ENCODE measurements around the gene FXYD2.
"Not testable (repeated sequence)": the region's sequence is repeated elsewhere in the genome, so short reads cannot be mapped to it uniquely, and the experiment has no call there.

Gene FXYD2

DNA sequence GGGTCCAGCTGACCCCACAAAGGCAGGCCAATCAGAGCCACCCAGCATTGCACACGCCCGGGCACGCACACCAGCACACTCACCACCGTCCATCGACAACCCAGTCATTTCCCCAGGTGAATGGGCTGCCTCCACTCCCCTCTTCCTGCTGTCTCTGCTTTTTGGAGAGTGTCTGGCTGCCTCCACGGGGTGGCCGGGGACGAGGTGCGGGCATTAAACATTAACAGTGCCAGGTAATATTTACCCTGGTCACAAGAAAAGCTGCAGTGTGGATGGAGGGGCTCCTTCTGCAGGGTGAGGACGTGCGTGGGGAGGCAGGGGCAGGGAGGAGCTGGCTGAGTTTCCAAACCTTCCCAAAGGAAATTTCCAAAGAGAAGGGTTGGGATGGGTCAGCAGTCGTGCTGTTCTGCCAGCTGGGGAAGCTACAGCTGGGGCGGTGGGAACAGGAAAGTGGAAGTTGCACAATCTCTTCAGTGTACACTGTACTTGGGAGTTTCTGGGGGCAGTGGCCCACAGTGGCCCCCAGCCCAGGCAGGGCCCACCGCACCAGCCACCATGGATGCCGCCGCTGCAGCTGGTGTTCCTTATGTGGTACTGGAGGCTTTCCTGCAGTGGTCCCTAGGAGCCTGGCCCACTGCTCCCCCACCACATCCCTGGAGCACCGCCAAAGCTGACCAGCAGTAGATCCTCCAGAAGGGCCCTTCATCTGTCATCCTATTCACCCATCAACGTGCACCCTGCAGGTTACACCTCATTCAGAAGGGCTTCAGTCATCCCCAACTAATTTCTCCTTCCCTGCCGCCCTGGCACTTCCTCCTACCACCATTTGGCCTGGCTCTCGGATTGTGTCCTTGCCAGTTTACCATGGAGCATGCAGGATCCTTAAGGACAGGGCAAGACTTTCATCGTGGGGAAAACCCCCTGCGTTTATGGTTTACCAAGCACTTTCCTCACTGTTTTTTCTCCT is at the start of gene FXYD2:
TSS of gene FXYD2 (minus strand) at position 174 of the 967 bp plus-strand sequence. CDS start at position 108, 66 bp downstream.
- no peak for DNase-seq (ENCODE audit: low spot score)

DNA sequence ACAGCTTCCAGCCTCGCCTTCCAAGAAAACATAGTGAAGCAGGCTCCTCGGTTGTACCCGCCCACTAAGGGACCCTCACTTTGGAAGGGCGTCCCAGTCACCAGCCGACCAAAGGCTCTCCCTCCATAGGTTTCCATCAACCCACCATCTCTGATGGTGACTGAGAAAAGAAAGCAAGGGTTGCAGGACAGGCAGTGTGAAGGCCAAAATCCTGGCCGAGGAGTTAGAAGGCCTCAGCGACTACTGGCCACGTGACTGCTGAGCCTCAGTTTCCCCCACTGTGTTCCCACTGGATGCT is 49.2 kb upstream of the FXYD2 start:
- no peak for DNase-seq (ENCODE audit: low spot score)

DNA sequence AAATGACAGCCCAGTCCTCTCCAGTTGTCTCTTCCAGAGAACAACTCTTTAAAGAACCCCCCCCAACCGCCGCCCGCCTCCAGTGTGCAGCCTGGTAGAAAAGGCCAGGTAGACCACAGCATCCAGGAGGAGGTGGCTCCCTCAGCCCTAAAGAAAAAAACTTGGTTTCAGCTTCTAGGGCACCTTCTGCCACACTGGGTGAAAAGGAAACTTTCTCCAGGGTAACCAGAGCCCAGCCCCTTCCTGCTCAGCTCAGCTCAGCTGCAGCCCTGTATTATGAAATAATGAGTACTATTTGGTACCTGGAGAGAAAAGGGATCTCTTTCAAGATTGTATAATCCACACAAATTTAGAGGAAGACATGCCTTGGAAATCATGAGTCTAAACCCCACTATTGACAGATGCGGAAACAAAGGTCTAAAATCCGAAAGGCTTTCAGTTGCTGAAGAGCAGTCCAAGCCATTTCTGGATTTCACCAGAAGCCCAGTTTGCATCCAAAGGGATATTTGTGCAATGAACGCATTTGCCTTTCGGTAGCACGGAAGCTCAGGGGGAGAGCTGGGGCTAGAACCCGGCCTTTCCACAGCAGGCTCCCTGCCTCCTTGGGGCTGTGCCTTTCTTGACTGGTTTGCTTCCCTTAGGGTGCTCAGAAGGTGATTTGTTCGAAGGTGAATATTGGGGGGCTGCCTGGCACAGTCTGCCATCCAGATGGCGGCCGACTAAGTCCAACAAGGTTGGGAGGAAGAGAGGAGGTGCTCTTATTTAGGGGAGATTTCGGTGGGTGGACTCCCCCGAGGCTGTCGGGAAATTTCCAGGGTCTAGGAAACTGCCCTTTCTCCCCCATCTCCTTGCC is 48.7 kb upstream of the FXYD2 start:
- no peak for DNase-seq (ENCODE audit: low spot score)

DNA sequence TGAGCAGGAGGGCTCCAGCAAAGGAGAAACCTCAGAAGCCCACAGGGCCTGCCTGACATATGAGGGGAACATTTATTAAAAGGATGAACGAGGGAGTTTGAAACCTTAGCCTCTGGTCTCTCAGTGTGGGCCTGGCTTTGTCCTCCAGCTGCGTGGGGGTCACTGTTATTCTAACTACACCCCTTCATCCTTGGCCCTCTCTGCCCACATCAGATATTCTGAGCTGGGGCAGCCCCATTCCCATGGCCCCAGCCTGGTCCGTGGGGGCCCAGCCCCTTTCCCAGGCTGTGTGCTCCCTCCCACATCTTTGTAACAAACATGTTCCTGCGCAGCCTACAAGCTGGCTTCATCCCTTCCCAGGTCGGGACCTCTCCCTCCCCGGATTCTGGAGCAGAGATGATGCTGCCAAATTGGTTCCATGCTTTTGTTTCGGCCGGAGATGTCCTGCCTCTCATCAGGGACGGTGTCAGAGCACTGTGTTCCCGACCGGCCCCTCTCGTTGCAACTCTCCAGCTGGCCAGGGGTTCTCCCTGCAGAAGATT is 47.9 kb upstream of the FXYD2 start:
- DNase-seq (ENCODE audit: low spot score) = no peak

DNA sequence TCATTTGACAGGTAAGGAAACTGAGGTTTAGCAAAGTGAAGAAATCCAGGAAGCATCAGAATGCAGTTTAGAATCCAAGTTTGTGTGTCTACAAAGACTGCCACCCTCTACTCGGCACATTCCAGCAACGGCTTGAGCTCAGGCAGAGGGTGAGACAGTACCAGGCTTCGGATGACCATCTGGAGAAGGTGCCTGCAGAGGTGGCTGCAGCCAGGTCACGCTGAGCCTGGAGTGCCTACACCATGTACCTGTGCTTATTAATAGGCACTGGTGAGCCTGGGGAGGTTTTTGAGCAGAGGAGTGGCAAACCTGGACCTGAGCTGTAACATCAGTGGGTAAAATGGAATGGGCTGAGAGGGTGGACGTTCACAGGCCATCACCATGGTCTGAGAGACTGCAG is 47.2 kb upstream of the FXYD2 start:
- DNase-seq (ENCODE audit: low spot score) = no peak

DNA sequence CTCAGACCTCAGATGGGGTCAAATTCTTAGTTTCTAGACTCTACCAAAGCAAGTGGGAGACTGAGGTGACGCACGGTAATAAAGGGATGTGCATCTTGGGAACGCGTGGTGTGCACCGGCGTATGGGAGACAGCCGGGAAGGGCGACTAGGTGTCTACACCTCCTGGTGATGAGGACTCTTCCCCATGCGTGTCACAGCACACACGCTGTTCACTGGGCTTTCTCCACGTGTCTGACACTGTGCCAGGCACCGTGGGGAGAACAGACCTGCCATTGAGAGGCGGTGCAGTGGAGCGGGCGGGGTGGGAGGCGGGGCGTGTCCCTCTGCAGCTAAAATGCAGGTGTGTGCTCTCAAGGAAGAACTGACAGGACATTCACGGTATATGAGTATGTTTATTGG is 46.6 kb upstream of the FXYD2 start:
- DNase-seq (ENCODE audit: low spot score) = no peak

DNA sequence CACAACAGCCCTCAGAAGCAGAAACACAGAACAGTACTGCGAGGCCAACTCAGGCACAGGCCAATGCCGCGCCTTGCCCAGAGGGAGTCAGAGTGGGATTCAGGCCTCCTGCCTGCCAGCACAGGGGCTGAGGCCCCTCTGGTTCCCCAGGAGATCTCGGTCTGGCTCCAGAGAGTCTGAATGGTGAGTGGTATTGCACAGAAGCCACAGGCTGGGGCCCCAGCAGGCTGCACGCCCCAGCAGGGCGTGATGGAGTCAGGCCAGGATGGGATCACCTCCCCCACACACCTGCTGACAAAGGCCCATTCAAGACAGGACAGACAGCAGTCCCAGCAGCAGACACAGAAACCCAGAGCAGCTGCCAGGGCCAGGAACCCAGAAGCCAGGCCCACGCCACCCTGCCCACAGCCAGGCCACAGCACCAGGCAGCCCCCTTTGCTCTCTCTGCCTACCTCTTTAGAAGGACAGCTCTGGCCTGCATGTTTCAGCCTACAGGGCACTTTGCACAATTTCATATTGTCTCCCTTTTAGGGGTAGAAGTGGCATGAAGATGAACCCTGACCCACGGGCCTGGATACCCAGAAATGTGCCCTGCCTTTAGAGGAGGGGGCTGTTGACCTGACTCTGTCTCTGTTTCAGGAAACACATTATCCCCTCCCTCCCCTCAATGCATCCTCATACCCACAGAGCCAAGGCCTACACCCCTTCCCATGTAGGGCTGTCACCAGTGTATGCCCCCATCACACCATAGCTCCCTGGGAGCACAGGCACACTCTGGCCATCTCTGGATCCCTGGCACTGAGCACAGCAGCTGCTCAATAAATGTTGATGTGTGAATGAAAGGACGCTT is 45.8 kb upstream of the FXYD2 start:
- no peak for DNase-seq (ENCODE audit: low spot score)

DNA sequence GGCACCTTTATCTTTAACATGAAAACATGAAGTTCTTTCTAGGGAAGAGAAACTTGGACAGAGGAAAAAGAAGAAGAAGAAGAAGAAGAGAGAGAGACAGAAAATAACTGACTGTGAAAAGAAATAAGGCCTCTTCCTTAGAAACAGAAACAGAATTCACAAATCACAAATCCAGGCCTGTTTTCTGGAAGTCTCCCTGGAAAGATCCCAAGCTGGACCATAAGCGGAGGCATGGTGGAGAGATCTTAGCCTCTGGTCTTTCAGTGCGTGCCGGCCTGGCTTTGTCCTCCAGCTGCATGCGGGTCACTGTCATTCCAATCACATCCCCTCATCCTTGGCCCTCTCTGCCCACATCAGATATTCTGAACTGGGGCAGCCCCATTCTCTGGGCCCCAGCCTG is 45.1 kb upstream of the FXYD2 start:
- no peak for DNase-seq (ENCODE audit: low spot score)

DNA sequence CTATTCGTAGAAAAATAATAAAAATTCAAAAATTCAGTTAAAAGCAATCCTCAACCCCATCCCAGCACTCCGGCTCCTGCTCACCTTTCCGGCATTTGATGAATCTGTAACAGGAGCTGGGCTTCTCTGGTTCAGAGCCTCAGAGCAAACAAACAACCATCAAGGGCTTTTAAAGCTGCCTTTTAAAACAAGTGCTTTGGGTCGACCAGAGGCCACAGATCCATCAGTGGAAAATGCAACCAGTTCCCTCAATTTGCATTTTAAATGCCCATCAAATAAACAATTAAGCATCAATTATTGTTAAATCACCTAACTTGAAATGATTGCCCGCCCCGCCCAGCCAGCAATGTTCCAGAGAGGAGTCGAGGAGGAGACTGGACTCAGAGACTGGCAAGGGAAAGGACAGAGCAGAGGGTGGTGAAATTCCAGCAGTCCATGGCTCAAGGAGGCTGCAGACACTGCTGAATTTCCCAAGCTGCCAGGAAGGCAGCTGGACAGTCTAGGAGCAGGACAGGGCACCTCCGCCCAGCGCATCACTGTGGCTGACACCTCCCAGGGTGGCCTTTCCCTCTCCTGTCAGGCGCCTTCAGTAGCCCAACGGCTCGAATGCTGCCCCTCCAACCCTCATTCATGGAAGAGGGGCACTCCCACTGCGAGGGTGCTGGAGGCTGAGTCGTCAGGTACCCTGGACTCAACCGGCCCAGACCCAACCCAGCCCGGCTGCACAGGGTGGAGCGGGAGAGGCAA is 44.4 kb upstream of the FXYD2 start:
- DNase-seq (ENCODE audit: low spot score) = no peak

DNA sequence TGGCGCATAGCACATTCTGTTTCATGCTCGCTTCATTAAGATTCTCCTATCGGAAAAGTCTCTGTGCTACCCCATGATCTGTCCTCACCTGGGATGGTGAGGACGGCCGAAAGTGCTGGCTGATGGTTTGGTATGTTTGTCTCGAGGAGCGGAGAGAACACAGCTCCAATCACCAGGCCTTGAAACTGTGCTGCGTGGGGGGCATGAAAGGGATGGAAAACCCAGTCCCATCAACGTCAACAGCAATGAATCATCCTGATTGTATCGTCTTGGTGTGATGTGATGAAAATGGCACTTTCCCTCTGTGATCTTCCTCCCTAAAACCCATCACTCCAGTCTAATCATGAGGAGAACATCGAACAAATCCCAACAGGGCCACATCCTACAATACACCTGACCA is 43.5 kb upstream of the FXYD2 start:
- no peak for DNase-seq (ENCODE audit: low spot score)

DNA sequence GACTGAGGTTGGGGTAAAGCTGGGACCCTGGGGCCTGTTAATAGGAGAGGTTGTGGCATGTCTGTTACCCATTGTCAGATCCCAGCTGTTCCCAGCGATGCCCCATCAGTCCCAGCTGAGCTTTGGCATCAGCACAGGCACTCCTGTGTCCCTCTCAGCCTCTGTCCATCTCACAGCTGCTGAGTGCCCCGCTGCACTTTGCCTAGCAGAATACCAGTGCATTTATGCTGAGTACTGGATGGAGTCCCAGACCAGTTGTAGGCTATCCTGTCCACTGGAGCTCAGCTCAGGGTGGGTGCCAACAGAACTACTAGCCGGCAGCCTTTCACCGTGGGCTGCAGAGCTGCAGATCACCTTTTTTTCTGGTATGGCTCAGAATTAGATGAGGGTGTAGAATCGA is 42.0 kb upstream of the FXYD2 start:
- DNase-seq (ENCODE audit: low spot score) = no peak

DNA sequence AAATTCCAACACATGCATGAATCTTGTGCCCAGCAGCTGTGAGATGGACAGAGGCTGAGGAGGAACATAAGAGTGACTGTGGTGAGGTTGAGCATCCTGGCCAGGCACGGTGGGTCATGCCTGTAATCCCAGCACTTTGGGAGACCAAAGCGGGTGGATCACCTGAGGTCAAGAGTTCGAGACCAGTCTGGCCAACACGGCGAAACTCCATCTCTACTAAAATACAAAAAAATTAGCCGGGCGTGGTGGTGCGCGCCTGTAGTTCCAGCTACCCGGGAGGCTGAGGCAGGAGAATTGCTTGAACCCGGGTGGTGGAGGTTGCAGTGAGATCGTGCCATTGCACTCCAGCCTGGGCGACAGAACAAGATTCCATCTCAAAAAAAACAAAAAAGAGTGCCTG is 41.0 kb upstream of the FXYD2 start:
- DNase-seq (ENCODE audit: low spot score) = not testable (repeated sequence)

DNA sequence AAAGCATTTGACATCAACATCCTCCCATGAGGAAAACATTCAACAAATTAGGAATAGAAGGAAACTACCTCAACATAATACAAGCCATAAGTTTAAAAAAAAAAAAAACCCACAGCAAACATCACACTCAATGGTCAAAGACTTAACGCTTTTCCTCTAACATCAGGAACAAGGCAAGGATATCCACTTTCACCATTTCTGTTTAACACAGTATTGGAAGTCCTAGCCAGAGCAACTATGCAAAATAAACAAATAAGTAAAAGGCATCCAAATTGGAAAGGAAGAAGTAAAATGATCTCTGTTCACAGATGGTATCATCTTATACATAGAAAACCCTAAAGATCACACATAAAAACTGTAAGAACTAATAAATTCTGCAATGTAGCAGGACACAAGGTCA is 38.8 kb upstream of the FXYD2 start:
- DNase-seq (ENCODE audit: low spot score) = no peak

DNA sequence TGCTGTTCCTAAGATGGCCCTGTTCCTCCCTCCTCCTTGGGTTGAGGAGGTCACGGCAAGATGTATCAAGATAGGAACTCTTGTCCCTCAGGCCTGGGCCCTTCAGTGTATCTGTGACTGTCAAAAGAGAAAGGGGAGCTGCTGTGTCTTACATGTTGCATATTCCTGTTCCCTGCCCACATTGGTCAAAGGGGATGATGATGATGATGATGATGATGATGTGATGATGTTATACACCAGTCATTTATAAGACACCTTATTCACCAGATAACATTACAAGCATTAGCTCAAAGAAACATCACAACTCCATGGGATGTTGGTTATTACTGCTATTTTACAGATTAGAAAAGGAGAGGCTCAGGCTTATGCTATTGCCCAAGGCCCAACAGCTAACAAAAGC is 38.2 kb upstream of the FXYD2 start:
- no peak for DNase-seq (ENCODE audit: low spot score)

DNA sequence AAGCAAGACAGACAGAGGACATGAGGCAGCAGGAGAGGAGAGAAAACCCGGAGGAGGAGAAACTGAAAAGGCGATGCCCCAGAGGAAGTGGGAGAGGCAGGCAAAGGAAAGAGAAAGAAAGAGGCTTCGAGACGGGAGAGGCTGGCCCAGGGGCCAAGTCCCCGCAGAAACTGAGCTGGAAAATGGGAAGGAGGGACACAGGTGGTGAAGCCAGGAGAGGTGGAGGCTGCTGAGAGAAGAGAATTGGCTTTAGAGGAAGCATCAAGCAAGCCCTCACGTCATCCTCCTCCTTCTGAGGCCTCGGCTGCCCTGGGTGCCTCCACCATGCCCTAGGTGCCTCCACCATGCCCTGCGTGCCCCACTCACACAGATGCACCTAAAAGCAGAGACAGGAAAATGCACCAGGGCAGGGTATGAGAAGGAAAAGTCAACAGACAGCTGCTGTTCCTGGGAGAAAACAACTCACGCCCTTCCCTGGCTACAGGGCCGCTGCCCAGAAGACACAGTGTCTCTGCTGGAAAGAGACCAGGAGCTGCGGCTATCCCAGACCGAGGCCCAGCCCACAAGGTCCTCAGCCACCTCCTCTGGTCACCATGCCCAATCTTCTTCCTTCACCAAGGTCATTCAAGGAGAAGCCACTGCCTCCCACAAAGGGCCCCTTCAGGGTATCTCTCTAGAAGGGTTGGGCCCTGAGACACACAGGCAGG is 37.6 kb upstream of the FXYD2 start:
- DNase-seq (ENCODE audit: low spot score) = no peak

DNA sequence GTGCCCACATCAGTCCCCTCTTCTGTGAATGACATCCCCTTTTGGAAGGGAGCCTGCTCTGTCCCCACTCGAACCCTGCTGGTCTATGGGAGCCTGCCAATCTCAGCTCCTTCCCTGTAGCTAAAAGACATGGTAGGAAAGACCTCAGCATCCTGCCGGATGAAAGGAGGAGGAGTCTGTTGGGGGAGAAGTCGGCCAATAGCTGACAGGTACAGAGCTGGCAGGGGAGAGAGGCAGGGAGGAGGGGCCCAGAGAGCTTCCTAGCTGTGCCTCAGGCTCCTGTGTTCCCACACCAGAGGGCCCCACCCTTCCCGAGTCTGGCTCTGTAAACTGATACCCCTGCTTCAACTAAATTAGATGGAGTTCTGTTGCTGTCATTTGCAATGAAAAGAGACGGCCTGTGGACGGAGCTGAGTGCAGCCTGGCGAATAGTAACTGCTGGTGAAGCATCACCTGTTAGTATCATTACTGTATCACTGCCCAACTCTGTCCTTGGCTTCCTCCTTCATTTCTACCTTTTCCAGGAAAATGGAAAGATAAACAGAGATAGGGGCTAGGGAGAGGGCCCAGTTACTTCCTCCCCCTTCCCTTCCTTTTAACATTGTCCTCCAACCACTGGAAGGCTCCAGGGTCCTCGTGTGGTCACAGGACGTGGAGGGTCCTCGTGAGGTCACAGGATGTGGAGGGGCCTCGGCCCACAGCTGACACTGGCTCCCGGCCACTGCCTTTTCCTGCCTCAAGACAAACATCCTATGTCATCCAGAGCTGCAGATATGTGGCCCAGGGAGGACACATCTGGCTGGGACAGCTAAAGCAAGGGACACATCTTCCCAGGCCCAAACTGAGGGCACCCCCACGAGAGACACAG is 36.8 kb upstream of the FXYD2 start:
- no peak for DNase-seq (ENCODE audit: low spot score)

DNA sequence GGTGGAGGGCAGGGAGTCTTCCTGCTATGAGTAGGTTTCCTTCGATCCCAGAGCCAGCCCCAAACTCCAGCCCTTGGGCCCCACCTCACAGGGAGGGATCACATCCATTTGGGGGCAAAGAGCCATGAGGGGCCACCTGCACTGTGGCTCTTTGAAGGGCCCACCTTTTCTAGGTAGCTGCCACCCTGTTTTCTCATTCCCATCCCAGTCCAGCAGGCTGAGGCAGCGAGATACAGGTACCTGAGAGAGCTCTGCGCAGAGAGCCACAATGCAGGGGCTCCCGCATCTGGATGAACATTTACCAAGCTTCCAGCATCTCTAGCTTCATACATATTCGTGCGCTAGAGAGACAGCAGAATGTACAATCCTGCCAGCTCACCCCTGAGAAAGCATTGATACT is 35.6 kb upstream of the FXYD2 start:
- DNase-seq (ENCODE audit: low spot score) = no peak

DNA sequence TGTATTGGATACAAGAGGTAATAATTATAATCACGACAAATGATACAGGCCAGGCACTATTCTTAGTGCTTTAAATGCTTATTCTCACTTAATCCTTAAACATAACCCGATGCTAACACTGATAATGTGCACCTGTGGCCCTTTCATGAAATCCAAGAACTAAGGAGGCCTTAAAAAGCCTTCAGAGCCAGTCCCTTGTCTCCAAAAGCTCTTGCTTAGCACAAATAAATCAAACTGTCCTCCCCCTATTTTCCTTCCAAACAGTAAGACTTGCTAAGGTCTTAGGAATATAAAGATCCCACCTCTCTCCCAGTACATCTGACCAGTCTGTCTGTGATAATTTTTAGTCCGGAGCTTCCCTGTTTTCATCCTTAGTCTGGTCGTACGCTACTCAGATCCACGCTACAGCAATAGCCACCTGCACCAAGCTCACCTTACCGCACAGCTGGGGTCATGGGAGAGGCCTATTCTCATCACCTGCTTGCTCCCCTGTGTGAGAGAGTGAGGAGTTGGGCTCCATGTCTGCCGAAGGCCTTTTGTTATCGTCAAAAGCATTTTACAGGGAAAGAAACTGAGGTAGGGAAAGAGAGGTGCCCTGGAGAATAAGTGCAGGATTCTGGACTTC is 35.1 kb upstream of the FXYD2 start:
- DNase-seq (ENCODE audit: low spot score) = no peak

DNA sequence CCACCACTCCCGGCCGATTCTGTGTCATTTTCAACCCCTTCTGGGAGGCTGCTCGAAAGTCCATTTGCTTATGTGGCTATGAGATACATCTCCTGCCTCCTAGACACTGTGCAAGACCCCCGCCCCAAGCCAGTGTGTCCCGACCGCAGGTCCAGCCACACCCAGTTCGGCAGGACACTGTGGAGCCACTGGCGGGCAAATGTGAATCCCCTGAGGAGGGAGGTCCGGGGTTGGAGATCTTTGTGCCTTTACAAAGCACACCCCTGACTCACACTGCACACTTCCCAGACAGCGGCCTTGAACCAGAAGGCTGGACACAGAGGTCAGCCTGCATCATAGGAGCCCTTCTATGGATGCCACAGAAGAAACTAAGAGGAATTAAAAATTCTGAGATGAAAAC is 34.5 kb upstream of the FXYD2 start:
- DNase-seq (ENCODE audit: low spot score) = no peak

Data from kidney capillary endothelial cell (primary cell).